Activated effector memory CD4-positive, alpha-beta T cell treated with anti-CD3 and anti-CD28 coated beads, Interleukin-2, amount 50 U/mL, for 16 hours (primary cell): ENCODE results near the gene CDC42EP1.
"Not testable (repeated sequence)": the region's sequence is repeated elsewhere in the genome, so short reads cannot be mapped to it uniquely, and the experiment has no call there.

Experiments
- DNase-seq: peaks from one replicate; pipeline ENCODE4 v3.0.0-alpha.2; 2020

The CDC42EP1 gene

DNA sequence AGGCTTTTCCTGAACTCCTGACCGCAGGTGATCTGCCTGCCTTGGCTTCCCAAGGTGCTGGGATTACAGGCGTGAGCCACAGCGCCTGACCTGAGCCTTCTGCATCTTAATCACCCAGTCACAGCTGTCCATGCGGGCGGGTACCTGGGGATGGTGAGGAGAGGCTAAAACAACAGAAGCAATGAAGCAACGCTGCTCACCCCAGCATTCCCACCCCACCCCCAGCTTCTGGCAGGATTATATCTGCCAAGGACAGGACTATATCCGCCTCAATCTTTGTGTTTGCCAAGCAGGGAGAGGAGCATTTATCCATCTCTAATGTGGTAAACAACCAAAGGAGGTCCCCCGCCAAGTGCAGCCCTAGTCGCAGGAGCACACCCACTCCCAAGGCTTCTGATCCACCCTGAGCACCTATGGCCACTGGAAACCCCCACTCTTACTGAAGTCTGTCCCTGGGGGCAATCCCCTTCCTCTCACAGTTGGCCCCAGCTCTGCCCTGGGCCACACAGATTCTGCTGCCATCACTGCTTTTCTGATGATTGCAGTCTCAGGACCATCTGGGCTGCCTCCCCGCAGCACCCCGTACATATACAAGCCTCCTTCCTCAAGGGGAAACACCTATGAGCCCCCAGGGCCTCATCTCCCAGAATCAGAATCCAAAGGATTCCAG is 28.4 kb downstream of the CDC42EP1 start:
- DNase-seq: no peak

DNA sequence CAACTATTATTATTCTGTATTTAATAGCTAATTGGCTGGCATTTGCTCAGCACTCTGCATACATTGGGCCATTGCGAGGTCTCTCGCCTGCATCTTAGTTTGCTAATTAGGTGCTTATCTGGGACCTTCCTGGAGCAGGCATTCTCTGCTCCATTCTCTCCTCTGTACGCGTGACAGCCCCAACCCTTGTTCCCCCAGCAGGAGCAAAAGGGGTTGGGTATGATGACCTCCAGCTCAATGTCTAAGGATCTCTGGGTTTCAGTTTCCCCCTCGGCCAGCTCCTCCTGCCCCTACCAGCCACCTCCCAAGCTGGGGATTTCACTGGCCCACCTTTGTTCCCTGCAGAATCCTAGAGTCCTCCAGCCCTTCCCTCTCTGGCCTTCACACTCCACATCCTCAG is 29.4 kb downstream of the CDC42EP1 start:
- no peak for DNase-seq

GRCh38 chr22:37591081-37591480 is 30.8 kb downstream of the CDC42EP1 start:
- DNase-seq: not testable (repeated sequence)

GRCh38 chr22:37591823-37592404 is 31.6 kb downstream of the CDC42EP1 start:
- DNase-seq: no peak

DNA sequence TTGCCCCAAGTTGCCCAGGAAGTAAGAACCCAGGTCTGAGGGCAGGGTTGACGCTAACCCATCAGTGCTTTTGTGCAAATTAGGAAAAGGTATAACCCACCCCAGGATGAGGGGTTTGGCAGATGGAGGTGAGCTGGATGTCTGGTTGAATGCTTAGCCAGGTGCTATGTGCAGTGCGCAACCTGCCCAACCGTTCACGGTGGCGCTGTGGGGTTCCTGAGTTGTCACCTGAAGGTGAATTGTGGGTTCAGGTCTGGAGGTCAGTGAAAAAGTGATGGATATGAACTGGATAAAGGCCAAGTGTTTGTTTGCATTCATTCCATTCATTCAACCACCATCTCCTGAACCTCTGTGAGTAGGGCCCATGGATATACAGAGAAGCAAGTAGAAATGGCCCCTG is 34.0 kb downstream of the CDC42EP1 start:
- DNase-seq: no peak

- DNase-seq: no peak
These were observed 38.9 kb downstream of the CDC42EP1 start for GRCh38 chr22:37599153-37599552.

DNA sequence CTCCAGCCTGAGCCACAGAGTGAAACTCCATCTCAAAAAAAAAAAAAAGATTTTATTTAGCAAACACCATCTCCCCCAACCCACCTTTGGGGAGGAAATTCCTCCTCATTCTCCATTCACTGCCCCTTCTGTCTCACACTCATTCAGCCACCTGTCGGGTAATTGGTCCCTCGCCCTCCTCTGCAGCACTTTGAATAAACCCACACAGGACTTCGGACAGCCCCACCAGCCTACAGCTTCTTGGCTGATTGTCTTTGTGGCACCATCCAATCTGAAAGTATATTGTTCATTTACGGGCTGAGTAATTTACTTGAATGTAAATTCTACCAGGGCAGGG is 40.9 kb downstream of the CDC42EP1 start:
- DNase-seq: no peak

- DNase-seq: no peak
These were observed 41.5 kb downstream of the CDC42EP1 start for GRCh38 chr22:37601540-37602442.

DNA sequence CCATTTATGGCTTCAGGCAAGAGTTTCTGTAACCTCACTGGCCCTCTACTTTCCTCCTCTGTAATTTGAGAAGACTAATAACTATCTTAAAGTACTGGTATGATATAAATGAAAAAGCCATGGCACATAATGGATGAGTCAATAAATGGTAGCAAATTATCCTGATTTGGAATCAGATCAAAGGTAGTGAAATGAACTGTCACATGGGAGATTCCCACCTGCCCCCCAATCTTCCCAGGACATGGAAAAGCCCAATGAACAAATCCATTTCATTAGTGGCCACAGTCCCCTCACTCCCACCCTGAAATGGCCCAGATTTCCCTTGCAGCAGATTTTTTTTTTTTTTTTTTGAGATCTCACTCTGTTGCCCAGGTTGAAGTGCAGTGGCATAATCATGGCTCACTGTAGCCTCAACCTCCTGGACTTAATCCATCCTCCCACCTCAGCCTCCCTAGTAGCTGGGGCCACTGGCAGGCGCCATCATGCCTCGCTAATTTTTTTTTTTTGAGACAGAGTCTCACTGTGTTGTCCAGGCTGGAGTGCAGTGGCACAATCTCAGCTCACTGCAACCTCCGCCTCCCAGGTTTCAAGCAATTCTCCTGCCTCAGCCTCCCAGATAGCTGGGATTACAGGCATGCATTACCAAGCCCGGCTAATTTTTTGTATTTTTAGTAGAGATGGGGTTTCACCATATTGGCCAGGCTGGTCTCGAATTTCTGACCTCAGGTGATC is 42.4 kb downstream of the CDC42EP1 start:
- DNase-seq: not testable (repeated sequence)

DNA sequence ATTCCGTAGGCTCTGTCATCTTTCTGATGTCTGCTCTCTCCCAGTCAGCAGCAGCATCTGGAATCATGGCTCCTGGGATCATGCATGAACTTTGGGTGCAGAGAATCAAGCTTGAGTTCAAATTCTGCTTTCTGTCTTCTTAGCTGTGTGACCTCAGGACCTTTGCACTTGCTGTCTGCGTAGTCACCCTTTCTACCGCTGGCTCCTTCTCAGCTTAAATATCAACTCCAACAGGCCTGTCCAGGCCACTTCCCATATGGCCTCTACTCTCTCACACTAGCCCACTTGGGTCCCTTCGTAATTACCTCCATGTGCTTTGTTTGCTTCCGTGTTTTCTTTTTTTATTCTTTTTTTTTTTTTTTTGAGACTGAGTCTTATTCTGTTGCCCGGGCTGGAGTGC is 43.8 kb downstream of the CDC42EP1 start:
- DNase-seq: no peak

GRCh38 chr22:37604875-37605274 is 44.6 kb downstream of the CDC42EP1 start:
- peak; percentile 86 for DNase-seq

GRCh38 chr22:37607010-37607934 is 47.0 kb downstream of the CDC42EP1 start:
- DNase-seq: peak; percentile 98

DNA sequence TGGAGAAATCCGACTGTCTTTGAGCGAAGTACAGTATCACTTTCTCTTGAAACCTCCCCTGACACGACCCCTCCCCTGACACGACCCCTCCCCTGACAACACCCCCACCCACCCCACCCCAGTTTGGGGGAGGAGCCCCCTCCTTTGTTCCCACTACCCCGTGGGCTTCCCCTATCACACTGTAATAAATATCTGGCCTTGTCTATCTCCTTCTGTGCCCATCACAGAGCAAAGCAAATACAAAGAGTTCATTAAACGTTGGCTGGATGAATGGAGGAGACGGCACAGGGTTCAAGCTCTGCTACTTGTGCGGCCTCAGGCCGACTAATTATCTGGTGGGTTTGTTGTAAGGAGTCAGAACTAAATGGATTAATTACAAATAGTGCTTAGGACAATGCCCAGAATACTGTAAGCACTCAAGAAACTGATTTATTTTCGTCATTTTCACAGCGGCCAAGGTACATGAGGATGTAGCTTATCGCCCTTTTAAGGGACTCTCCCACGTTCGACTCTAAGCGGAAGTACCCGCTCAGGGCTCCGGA is 47.7 kb downstream of the CDC42EP1 start:
- no peak for DNase-seq

DNA sequence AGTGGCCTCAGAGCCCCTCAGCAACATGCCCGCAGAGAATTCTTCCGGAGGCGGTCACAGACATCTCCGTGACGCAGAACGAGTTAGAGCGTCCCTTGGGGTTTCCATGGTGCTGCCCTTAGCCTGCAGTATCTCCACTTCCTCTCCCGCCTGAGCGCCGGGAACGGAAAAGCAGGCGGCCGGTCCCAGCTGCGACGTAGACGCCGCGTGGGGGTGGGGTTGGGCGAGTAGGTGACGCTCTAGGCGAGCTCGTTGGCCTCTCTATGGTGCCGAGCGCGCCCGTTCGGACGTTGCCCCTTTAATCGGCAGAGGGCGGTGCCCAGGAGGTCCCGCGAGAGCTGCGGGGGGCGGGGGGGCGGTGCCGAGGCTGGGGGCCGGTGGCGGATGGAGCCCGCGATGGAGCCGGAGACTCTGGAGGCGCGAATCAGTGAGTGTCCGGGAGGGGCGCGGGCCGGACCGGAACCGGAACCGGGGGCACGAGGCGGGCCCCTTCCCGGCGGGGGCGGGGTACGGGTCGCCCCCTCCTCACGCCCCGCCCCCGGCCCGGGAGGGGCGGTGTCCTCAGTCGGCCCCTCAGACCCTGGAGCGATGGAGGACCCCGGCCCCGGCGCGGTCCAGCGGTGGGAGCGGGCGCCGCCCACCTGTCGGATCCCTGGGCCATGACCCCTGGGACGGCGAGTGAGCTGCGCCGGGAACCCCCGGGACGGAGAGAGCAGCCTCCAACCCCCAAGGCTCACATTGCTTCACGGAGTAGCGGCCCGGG is 48.4 kb downstream of the CDC42EP1 start, which contains the start of gene GGA1:
GGA1 (plus strand) TSS at position 358 of the 763 bp plus-strand sequence; CDS start at position 385, 27 bp downstream.
- DNase-seq: peak; percentile 98

DNA sequence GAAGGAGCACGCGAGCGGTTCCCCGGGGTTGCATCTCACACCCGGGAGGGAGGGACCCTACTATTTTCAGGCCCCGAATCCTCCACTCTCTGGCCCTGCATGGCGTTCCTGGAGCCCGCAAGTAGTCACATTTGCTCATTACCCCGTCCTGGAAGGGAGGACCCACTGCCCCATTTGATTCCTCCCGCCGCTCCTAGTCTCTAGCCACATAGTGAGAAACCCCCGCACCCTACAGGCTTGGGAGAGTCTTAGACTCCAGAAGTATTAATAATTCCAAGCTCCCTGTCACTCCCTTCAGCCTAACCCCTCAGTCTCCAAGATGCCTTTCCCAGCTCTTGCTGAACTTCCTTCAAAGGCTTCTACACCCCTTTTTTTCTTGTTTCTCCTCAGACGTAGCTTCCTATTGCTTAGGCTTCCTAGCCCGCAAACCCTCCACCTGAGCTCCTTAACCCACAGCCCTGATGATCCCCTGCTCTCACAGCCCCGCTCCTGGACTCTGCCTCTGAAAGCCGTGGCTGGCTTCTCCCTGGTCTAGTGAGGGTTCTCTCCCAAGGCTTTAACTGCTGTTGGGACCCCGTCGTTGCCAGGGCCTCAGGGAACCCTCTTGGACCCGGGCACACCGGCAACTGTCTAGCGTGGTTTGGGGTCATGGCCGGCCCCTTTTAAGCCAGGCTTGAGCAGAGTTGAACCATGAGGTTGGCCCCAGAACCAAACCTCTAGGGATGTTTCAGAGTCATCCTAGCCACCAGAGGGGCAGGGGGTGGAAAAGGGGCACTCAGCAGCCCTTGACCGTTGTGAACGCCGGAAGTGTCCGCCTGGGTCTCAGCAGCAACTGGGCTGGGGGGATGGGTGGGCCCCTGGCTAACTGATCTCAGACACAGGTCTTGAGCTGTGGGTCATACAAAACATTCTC is 49.2 kb downstream of the CDC42EP1 start:
- no peak for DNase-seq

DNA sequence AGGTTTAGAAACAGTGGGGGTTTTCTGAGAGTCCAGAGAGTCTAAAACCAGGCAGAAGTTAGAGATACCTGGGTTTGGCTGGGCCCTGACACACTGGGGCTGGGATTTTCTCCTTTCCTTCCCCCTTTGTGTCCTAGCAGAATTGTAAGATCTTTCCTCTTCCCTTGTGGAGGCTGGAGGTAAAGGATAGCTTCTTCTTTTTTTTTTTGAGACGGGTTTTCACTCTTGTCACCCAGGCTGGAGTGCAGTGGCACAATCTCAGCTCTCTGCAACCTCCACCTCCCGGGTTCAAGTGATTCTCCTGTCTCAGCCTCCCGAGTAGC is 49.8 kb downstream of the CDC42EP1 start:
- not testable (repeated sequence) for DNase-seq

- no peak for DNase-seq
These were observed 50.3 kb downstream of the CDC42EP1 start for GRCh38 chr22:37610480-37611129.

DNA sequence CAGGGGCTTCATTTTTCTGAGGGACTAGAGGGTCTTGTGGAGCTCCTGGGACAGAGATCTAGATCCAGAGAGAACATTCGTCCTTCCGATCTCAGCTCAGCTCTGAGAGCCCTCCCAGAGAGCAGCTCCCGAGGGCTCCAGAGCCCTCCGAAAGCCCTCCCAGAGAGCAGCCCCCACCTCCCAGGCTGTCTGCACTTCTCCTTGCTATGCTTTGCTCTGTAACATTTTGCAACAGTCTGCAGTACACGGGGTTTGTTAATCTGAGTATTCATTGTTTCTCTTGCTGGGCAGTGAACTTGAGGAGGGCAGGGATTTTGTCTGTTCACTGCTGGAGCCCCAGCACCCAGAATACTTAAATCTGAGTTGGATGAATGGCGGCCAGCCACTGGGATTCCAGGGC is 50.9 kb downstream of the CDC42EP1 start:
- no peak for DNase-seq
